ENCODE measurements around the gene SLX4IP.

GRCh38 chr20:10626896-10627295 is 191.8 kb downstream of the SLX4IP start:
- no peak for TF ChIP-seq CTCF (IDR thresholded peaks at IDR 0.05; ENCODE audit: low read depth, low read length)
- no peak for TF ChIP-seq POLR2A (IDR thresholded peaks at IDR 0.05; ENCODE audit: extremely low read depth, insufficient read length)
- TF ChIP-seq MAX (IDR thresholded peaks at IDR 0.05; ENCODE audit: low read depth, low read length): no peak
- no peak for TF ChIP-seq MYC (IDR thresholded peaks at IDR 0.05; ENCODE audit: low read depth, low read length)
